HG02973 (cell line): Measurements from ENCODE around the gene NOS3.
"Not testable (repeated sequence)": the region's sequence is repeated elsewhere in the genome, so short reads cannot be mapped to it uniquely, and the experiment has no call there.

Experiments used
- ATAC-seq: cut with Tn5 transposase; IDR thresholded peaks from one replicate; pipeline ENCODE4 v1.9.1; 2021; ENCODE audit warnings: moderate library complexity; ENCODE audit not compliant: unreplicated experiment

The NOS3 gene

DNA sequence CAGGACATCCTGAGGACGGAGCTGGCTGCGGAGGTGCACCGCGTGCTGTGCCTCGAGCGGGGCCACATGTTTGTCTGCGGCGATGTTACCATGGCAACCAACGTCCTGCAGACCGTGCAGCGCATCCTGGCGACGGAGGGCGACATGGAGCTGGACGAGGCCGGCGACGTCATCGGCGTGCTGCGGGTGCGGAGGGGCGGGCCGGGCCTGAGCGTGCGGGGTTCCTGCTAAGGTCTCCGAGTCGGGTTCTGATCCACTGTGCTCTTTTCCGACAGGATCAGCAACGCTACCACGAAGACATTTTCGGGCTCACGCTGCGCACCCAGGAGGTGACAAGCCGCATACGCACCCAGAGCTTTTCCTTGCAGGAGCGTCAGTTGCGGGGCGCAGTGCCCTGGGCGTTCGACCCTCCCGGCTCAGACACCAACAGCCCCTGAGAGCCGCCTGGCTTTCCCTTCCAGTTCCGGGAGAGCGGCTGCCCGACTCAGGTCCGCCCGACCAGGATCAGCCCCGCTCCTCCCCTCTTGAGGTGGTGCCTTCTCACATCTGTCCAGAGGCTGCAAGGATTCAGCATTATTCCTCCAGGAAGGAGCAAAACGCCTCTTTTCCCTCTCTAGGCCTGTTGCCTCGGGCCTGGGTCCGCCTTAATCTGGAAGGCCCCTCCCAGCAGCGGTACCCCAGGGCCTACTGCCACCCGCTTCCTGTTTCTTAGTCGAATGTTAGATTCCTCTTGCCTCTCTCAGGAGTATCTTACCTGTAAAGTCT lies 23.1 kb downstream of the NOS3 start:
- peak; percentile 64 for ATAC-seq

DNA sequence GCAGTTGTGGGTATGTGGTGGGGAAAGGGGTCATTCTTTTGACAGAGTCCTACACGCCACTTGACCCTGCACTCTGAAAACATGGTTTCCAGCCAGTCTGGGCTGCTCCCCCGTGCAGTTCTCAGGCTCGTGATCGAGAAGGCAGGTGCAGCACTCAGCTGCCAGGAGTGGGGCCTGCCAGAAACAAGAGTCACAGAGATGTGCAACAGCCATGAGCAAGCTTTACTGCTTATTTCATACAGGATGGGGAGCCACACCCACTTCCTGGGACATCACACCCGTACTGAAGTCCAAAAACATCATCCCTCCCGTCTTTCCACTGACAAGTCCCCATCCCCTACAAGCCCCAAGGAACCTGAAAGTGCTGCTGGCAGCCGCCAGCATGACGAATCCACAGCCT lies 24.1 kb downstream of the NOS3 start:
- ATAC-seq: no peak

DNA sequence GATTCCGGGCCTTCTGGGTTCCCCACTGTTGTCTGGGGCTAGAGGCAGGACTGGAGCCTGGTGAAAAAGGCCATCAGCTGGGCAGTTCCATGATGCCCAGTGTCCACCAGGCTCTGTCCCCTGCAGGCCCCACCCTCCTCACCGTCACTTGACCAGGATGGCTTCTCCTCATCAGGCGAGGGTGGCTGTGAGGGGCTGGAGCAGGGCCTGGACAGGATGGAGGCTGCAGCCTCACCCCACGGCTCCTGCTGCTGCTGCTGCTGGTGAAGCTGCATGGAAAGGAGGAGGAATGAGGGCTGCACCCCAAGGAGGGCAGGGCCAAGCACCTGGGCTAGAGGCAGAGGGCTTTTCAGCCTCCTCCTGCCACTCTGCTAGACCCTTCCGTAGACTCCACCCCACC lies 25.1 kb downstream of the NOS3 start:
- no peak for ATAC-seq

DNA sequence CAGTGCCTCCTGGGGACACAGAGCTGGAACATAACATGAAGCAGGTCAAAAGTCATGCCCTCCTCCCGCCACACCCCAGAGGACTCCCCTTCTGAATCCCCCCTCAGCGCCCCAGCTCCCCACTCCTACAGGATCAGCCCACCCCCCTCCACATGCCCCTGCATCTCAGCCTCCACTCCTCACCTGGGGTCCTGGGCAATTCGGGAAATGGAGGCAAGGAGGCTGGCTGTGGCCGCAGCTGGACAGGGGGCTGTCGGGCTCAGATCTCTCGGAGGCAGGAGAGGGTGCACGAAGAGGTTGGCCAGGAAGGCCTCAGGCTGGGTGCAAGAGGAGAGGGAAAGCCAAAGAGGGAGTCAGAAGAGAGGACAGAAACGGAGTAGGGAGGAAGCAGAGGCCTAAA lies 25.7 kb downstream of the NOS3 start:
- no peak for ATAC-seq

DNA sequence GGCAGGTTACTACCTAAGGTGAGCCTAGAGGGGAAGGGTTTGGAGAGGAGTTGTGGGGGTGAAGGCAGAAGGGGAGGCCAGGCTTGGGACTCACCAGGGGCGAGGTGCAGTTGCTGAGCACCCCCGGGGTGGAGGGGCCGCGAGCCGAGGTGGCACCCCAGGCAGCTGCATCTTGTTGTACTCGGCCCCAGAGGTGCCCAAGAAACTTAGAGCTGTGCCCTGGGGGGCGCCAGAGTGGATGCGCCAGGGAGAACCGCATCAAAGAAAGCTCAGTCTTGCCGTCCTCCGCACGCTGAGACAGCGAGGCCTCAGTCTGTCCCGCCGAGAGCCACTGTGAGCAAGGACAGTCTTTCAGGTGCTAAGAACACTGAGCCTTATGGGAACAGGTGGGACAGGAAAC lies 26.1 kb downstream of the NOS3 start:
- ATAC-seq: no peak

DNA sequence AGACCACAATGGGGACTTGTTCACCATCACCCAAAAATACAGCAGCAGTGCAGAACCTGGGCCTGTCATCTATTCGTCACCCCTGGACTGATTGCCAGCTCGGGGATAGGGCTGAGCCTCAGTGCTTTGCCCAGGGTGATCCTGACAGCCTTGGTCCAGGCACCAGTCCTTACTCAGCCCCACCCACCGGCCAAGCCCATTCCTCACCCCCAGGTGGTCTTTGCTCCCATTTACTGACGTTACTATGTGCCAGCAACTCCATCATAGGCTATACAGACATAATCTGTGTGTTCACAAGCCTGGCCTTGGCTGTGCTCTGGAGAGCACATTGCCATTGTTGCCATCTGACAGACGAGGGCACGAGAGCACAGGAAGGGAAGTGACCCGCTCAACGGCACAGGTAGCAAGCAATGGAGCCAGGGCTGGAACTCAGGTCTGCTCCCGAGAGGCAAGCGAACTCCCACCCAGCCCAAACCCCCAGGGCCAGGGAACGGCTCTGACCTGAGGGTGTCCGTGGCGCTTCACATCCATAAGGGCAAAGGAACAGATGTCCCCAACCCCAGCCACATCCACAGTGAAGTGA lies 26.6 kb downstream of the NOS3 start:
- ATAC-seq: no peak

DNA sequence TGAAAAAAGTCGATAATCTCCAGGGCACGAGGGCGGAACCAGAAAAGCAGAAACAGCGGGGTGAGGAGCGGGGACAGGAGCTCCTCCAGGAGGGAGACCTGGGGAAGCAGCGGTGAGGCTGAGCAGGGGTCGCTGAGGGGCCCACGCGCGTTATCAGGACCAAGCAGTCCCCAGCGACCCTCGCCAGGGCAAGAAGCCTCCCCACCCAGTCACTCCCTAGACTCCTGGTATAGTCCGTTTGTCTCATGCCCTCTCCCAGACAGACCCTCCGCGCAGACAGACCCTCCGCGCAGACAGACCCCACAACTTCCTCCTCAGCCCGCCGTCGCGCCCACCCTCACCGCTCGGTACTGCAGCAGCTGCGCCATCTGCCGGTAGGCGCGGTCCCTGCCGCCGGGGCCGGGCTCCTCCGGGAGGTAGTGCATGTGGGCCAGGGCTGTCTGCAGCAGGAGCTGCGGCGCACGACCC lies 27.2 kb downstream of the NOS3 start:
- ATAC-seq: no peak

DNA sequence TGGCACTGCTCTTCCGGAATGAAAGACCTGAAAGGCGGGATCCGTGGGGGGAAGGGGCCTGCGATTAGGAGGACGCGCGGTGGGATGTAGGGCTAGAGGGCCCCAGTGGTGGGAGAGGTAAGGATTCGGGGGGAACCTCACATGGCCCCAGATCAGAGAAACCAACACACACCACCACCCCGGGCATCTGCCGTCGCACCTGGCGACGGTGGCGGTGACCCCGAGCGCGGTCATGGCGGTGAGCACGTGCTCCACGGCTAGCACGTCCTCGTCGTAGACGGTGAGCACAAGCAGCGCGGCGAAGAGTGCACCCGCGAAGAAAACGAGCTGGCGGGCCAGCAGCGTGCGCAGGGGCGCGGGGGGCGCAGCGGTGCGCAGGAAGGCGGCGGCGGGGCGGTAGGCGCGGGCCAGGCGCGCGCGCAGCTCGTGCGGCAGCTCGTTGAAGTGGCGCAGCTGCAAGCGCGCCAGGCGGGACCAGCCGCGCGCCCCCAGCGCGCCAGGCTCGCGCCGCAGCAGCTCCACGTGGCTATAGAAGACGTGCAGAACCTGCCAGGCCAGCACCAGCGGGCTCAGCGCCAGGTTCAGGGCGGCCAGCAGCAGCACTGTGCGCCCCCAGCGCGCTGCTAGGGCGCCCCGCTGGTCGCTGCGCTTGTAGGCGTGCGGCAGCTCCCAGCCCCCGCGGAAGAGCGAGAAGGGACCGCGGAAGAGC lies 27.8 kb downstream of the NOS3 start:
- ATAC-seq: no peak

DNA sequence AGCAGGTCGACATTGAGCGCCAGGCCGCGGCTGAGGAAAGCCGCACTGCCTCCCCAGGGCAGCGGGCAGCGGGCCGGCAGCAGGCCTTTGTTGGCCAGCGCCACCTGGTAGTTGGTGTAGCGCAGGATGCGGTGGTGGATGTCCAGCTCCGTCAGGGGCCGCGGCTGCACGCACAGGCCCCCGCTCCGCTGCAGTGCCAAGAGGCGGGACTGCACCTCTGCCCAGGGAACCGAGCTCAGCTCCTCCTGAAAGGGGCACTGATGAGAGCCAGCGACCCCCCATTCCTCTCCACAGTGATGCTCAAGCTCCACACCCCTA lies 28.3 kb downstream of the NOS3 start:
- ATAC-seq: no peak

DNA sequence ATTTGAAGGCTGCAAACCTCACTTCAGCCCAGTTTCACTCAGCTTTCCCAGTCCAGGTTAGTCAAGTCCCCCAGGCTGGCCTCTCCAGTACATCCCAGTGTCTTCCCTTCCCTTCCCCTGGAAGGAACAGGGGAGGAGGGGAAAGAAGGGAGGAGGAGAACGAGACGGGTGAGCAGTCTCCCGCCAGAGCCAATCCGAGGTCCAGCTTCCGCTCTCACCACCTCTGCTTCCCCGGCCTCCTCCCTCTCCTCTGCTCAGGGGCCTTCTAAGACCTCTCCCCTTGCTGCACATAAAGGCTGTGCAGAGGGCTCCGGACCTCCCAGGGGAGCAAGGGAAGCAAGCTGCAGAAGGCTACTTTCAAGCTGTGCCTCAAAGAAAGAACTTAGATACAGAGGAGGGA lies 29.4 kb downstream of the NOS3 start:
- no peak for ATAC-seq

DNA sequence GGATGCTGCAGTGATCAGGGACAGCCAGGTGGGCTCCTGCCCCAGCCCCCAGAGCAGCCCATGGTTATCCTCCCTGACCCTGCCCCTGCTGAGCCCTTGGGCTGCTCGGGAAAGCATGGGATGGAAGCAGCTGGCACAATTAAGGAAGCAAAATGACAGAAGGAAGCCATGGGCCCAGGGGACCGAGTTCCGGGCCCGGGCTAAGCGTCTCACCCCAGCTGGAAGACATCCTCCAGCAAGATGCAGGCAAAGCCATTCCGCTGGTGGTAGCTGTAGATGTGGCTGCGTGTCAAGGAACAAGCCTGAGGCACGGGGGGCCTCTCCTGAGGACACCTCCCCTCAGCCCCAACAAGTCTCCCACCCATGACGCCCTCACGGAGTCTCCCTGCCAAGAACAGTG lies 32.4 kb downstream of the NOS3 start:
- no peak for ATAC-seq

DNA sequence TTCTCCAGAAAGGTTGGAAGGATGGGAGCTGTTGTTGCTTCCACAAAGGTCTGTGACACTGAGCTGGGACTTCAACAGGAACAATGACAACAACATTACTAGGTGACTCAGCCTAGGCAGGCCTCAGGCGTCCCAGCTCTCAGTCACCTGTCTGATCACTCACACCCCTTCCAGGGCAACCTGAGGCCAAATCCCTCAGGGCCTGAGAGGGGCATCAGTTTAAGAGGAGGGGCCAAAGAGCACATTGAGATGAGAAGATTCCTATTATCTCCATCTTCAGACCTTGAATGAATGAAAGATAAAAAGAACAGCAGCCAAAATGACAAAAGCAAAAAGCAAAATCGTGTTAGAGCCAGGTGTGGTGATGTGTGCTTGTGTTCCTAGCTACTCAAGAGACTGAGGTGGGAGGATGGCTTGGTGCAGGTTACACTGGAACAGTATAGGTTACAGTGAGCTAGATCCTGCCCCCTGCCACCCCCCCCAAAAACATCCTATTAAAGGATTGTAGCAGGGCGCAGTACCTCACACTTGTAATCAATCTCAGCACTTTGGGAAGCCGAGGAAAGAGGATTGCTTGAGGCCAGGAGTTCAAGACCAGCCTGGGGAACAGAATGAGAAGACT lies 33.7 kb downstream of the NOS3 start, which contains the start of gene ATG9B:
TSS of gene ATG9B (minus strand) at position 60 of the 622 bp plus-strand sequence. CDS start 71 bp downstream, outside the sequence.
- no peak for ATAC-seq

DNA sequence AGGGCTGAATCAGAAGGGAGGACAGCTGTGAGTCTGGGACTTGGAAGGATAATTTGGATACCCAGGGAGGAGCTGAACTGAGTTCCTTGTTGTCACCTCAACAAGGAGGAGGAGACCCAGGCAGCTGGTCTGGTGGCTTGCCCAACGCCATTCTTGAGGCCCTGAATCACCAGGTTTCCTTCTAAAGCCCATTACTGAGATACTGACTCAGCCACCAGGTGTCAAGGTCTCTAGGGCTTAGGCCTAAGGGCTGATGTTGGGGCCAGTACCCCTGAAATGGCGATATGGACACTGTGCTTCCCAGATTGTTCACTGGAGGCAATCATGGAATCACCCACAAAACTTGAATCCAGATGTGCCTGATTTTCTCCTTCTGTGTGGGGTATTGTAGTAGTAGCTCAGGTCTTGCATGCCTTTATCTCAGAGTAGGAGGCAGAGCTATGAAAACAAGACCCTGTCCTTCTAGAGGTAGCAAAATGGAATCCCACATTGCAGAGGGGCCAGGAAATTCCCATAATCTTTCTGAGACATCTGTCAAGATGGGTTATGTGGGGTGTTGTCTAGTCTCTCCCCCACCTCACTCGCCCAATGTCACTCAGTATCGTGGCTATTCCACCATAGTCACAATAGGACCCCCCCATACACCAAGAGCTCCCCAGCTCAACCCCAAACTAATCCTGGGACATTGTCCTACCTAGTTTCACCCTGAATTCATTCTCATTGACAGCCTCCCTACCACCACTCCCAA lies 35.3 kb downstream of the NOS3 start:
- no peak for ATAC-seq

DNA sequence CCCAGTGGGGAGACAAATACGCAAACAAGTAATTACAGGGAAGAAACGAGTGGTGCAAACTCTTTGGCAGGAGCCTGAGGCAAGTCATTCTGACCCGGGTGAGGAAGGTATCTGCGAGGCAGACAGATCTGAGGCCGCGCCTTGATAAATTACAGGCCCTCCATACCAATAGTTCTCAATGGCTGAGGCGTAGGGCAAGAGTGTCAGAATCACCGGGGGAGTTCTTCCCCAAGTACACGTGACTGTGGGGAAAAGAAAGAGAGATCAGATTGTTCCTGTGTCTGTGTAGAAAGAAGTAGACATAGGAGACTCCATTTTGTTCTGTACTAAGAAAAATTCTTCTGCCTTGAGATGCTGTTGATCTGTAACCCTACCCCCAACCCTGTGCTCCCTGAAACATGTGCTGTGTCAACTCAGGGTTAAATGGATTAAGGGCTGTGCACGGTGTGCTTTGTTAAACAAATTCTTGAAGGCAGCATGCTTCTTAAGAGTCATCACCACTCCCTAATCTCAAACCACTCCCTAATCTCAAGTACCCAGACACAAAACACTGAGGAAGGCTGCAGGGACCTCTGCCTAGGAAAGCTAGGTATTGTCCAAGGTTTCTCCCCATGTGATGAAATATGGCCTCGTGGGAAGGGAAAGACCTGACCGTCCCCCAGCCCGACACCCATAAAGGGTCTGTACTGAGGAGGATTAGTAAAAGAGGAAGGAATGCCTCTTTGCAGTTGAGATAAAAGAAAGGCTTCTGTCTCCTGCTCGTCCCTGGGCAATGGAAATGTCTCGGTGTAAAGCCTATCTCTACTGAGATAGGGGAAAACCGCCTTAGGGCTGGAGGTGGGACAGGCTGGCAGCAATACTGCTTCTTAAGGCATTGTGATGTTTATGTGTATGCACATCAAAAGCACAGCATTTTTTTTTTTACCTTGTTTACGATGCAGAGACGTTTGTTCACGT lies 36.2 kb downstream of the NOS3 start:
- ATAC-seq: not testable (repeated sequence)

DNA sequence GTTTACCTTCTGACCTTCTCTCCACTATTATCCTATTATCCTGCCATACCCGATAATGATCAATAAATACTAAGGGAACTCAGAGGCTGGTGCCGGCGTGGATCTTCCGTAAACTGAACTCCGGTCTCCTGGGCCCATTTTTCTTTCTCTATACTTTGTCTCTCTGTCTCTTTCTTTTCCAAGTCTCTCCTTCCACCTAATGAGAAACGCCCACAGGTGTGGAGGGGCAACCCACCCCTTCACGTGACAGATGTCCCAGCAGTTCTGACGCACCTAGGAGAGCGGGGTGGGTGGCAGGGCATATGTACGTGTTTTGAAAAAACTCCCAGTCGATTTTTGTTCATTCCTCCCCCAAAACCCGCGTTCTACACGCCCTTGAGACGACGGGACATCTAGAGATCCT lies 36.9 kb downstream of the NOS3 start:
- ATAC-seq: not testable (repeated sequence)

DNA sequence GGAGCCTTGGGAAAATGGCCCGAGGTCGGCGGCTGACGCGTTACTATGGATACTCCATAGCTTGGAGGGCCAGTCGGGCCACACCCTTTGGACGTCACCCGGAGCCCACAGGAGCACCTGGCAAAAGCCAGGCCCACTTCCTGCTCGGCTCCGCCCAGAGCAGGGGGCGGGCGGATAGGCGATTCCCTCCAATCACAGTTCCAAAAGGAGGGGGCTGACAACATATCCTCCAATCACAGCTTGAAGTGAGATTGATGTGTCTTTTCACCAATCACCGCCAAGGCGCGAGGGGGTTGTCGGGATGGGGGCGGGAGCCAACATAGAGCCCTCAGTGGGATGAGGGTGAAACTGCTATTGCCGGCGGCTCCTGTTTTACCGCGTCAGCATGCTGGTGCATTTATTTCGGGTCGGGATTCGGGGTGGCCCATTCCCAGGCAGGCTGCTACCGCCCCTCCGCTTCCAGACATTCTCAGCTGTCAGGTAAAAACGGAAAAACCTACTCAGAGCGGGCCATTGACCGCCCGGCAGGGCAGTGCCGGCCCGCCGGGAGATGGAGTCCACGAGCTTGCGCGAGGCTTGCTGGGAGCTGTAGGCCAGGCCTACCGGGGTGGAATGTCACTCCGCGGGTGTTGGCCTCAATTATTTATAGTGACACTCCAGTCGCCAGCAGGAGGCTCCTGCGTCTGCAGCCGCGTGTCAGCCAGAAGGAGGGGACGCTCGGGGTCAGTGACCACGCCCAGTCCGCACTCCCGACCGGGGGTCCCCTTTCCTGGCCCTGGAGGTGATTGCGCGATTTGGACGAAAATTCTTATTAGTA lies 37.5 kb downstream of the NOS3 start, which contains the start of gene ABCB8:
TSS of gene ABCB8 (plus strand) at position 320 of the 817 bp plus-strand sequence. CDS start at position 386, 66 bp downstream.
- peak; percentile 95 for ATAC-seq

DNA sequence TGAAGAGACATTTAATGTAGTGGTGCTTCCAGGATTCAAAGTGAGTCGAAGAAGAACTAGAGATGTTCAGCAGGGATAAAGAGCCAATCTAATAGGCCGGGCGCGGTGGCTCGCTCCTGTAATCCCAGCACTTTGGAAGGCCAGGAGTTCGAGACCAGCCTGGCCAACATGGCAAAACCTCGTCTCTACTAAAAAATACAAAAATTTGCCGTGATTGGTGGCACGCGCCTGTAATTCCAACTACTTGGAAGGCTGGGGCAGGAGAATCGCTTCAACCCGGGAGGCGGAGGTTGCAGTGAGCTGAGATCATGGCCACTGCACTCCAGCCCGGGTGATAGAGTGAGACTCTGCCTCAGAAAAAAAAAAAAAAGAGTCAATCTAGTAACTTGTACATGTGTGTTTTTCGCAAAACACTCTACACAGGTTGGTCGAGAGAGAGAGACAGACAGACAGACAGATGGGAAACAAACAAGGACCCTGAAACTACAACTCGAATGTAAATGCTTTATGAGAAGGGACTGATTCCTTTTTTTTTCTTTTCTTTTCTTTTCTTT lies 38.2 kb downstream of the NOS3 start:
- no peak for ATAC-seq

DNA sequence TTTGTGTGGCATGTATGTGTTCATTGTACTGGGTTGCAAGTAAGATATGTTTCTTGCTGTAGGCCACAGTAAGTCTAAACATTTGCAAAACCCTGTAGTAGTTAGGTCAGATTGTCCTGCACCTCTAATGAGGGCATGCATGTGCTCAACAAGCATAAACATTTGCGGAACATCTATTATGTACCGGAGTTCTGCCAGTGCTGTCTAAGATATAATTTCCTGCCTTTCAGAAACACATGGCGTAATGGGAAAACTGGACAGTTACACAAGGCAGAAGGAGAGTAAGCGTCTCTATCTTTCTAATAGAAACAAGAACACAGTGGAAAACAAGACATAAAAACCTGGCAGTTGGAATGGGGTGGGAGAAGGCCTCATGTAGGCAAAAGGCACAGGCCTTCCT lies 40.2 kb downstream of the NOS3 start:
- no peak for ATAC-seq
